ENCODE results near the gene PRRG4. TPM values are rescaled to one million over a fixed set of nuclear protein-coding genes. Genes with fewer than 3 reads are reported as not detected.
"Not testable (repeated sequence)": the region's sequence is repeated elsewhere in the genome, so short reads cannot be mapped to it uniquely, and the experiment has no call there.

PRRG4 gene
- polyA plus RNA-seq, 1 experiment, result not detected

DNA sequence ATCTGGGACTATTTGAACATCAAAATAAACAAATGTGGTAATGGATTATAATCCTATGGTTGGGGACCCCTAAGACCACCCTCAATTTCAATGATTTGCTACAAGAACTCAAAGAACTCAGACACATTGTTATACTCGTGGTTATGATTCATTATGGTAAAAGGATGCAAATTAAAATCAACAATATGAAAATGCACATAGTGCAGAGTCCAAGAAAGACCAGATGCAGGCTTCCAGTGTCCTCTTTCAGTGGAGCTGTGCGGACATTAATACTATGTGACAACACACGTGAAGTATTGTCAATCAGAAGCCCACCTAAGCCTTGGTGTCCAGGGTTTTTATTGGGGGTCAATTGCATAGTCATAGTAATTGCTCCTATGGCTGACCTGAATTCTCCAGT, 53.7 kb downstream of the PRRG4 start:
- CTCF ChIA-PET, result interaction anchor here (1.0 kb wide), 1 partner anchor 11 kb away, joined by 3 read pairs; no protein-coding TSS in a partner anchor
- POLR2A ChIA-PET, result no interaction called here
- no peak for DNase-seq (ENCODE audit: low read depth)
- H3K27me3 ChIP-seq (ENCODE audit: control insufficient read depth, insufficient read depth, low read length), result peaks cover 2% of the 10 kb centered on the region; the same call in 1 of the 2 replicates
- TF ChIP-seq, protein P1, sequence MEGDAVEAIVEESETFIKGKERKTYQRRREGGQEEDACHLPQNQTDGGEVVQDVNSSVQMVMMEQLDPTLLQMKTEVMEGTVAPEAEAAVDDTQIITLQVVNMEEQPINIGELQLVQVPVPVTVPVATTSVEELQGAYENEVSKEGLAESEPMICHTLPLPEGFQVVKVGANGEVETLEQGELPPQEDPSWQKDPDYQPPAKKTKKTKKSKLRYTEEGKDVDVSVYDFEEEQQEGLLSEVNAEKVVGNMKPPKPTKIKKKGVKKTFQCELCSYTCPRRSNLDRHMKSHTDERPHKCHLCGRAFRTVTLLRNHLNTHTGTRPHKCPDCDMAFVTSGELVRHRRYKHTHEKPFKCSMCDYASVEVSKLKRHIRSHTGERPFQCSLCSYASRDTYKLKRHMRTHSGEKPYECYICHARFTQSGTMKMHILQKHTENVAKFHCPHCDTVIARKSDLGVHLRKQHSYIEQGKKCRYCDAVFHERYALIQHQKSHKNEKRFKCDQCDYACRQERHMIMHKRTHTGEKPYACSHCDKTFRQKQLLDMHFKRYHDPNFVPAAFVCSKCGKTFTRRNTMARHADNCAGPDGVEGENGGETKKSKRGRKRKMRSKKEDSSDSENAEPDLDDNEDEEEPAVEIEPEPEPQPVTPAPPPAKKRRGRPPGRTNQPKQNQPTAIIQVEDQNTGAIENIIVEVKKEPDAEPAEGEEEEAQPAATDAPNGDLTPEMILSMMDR (IDR thresholded peaks at IDR 0.05; ENCODE audit: insufficient read depth, low read depth, low read length), result no peak
- no peaks in the 10 kb centered on the region for H3K36me3 ChIP-seq (ENCODE audit: control insufficient read depth, insufficient read depth, low read length)
- H3K4me3 ChIP-seq (ENCODE audit: low read depth, low read length), result no peak overlapping the region

DNA sequence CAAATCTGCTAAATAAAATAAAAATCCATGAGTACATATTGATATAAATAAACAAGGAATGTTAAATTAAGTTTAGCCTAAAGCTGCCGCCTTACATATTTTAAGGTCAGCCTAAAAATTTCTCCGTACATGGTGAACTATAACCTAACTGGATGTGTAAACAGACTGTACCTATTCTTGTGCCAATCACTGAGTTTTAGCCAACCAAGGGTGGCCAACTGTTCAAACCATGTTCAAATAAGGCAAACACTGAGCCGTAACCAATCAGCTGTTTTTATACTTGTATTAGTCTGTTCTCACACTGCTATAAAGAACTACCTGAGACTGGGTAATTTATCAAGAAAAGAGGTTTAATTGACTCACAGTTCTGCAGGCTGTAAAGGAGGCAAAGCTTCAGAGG, 54.3 kb downstream of the PRRG4 start:
- no peak for DNase-seq (ENCODE audit: low read depth)
- ChIA-PET POLR2A (no interaction called here), CTCF (interaction anchor here (1.5 kb wide), 1 partner anchor 75 kb away, joined by 3 read pairs; no protein-coding TSS in a partner anchor)
- TF ChIP-seq, protein P1 (IDR thresholded peaks at IDR 0.05; ENCODE audit: insufficient read depth, low read depth, low read length), result no peak
- no peak overlapping the region for H3K4me3 ChIP-seq (ENCODE audit: low read depth, low read length)
- peaks cover under 1% of the 10 kb centered on the region; the same call in 1 of the 2 replicates for H3K27me3 ChIP-seq (ENCODE audit: control insufficient read depth, insufficient read depth, low read length)
- H3K36me3 ChIP-seq (ENCODE audit: control insufficient read depth, insufficient read depth, low read length), result no peaks in the 10 kb centered on the region

DNA sequence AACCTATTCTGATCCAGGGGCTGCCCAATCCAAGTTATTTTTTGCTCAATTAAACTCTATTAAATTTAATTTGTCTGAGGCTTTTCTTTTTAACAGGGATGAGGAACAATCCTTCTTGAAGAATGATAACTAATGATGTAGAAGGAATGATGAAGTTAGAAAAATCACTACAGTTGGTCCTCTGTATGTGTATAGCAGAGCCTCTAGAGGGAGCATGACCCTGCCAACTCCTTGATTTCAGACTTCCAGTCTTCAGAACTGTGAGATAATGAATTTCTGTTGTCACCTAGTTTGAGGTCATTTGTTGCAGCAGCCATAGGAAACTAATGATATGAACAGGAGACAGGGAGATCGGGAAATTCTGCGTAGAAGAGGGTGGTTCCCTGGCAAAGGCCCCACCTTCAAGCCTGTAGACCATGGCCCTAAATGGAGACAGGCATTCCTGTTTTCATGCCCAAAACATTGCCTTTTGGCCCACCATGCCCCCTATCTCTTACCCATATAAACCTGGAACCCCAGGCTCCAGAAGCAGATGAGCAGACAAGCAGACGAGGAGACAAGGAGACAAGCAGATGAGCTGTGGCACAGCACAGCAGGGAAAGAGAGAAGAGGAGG, 55.1 kb downstream of the PRRG4 start:
- CTCF ChIA-PET, result interaction anchor here (0.7 to 1.7 kb wide), 4 partner anchors 9 to 76 kb away, joined by 3 to 5 read pairs (median 4); no protein-coding TSS in a partner anchor
- DNase-seq (ENCODE audit: low read depth), result no peak

DNA sequence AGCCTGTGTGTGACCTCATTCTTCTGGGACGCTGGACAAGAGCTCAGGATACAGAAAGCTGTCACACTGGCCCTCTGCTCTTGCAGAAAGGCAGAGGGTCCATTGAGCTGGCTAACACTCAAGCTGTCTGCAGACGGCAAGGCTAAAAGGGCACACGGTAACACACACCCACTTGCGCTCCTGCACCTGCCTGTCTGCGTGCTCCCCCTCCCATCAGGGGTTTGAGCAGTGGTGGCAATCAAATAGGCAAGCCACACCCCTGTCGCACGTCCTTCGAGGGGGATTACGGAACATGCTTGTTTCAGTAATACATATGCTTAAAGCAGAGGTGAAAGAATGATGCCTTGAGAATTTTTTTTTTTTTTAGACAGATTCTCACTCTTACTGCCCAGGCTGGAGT, 55.8 kb downstream of the PRRG4 start:
- TF ChIP-seq, protein P1 (IDR thresholded peaks at IDR 0.05; ENCODE audit: insufficient read depth, low read depth, low read length), result no peak
- H3K27me3 ChIP-seq (ENCODE audit: control insufficient read depth, insufficient read depth, low read length), result no peaks in the 10 kb centered on the region; the same call in 1 of the 2 replicates
- H3K4me3 ChIP-seq (ENCODE audit: low read depth, low read length), result no peak overlapping the region
- no peak for DNase-seq (ENCODE audit: low read depth)
- ChIA-PET CTCF (interaction anchor here (0.7 to 1.7 kb wide), 5 partner anchors 9 to 76 kb away, joined by 3 to 5 read pairs (median 4); no protein-coding TSS in a partner anchor), POLR2A (no interaction called here)
- no peaks in the 10 kb centered on the region for H3K36me3 ChIP-seq (ENCODE audit: control insufficient read depth, insufficient read depth, low read length)

More for the DNA sequence above, 55.1 kb downstream of the PRRG4 start:
- POLR2A ChIA-PET, result no interaction called here
- Histone ChIP-seq H3K4me3 (ENCODE audit: low read depth, low read length) (no peak overlapping the region), H3K36me3 (ENCODE audit: control insufficient read depth, insufficient read depth, low read length) (no peaks in the 10 kb centered on the region), H3K27me3 (ENCODE audit: control insufficient read depth, insufficient read depth, low read length) (no peaks in the 10 kb centered on the region; the same call in 1 of the 2 replicates)
- TF ChIP-seq, protein P1 (IDR thresholded peaks at IDR 0.05; ENCODE audit: insufficient read depth, low read depth, low read length), result peak; percentile 61

DNA sequence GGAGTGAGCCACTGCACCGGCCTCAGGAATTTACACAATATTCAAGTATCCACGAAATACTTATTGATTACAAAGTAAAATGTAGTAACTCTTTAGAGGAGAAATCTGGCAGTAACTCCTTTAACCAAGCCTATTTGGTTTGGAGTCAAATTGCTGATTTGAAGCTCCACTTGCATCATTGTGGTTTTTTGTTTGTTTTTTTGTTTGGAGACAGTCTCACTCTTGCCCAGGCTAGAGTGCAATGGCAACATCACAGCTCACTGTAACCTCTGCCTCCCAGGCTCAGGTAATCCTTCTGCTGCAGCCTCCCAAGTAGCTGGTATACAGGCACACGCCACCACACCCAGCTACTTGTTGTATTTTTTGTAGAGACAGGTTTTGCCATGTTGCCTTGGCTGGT, 56.5 kb downstream of the PRRG4 start:
- TF ChIP-seq, protein P1 (IDR thresholded peaks at IDR 0.05; ENCODE audit: insufficient read depth, low read depth, low read length), result no peak
- Histone ChIP-seq H3K27me3 (ENCODE audit: control insufficient read depth, insufficient read depth, low read length) (no peaks in the 10 kb centered on the region; the same call in 1 of the 2 replicates), H3K4me3 (ENCODE audit: low read depth, low read length) (no peak overlapping the region), H3K36me3 (ENCODE audit: control insufficient read depth, insufficient read depth, low read length) (no peaks in the 10 kb centered on the region)
- ChIA-PET CTCF (interaction anchor here (1.0 to 1.7 kb wide), 3 partner anchors 10 to 77 kb away, joined by 3 to 5 read pairs (median 4); no protein-coding TSS in a partner anchor), POLR2A (no interaction called here)
- no peak for DNase-seq (ENCODE audit: low read depth)

DNA sequence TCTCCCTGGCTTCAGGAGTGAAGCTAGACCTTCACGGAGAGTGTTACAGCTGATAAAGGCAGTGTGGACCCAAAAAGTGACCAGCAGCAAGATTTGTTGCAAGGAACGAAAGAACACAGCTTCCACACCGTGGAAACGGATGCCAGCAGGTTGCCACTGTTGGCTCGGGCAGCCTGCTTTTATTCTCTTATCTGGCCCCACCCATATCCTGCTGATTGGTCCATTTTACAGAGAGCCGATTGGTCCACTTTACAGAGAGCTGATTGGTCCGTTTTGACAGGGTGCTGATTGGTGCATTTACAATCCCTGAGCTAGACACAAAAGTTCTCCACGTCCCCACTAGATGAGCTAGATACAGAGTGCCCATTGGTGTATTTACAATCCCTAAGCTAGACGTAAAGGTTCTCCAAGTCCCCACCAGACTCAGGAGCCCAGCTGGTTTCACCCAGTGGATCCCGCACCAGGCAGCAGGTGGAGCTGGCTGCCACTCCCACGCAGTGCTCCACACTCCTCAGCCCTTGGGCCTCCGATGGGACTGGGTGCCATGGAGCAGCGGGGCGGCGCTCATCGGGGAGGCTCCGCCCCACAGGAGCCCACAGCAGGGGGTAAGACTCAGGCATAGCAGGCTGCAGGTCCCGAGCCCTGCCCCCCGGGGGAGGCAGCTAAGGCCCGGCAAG, 58.1 kb downstream of the PRRG4 start:
- CTCF ChIA-PET, result not testable (repeated sequence)

DNA sequence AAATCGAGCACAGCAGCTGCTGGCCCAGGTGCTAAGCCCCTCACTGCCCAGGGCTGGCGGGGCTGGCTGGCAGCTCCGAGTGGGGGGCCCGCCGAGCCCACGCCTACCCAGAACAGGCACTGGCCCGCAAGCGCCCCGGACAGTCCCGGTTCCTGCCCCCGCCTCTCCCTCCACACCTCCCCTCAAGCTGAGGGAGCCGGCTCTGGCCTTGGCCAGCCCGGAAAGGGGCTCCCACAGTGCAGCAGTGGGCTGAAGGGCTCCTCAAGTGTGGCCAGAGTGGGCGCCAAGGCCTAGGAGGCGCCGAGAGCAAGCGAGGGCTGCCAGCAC, 58.6 kb downstream of the PRRG4 start:
- POLR2A ChIA-PET; CTCF ChIA-PET; H3K36me3 ChIP-seq (ENCODE audit: control insufficient read depth, insufficient read depth, low read length); H3K4me3 ChIP-seq (ENCODE audit: low read depth, low read length); H3K27me3 ChIP-seq (ENCODE audit: control insufficient read depth, insufficient read depth, low read length); DNase-seq (ENCODE audit: low read depth): not testable (repeated sequence)

More for the DNA sequence above, 58.1 kb downstream of the PRRG4 start:
- POLR2A ChIA-PET; H3K27me3 ChIP-seq (ENCODE audit: control insufficient read depth, insufficient read depth, low read length); H3K36me3 ChIP-seq (ENCODE audit: control insufficient read depth, insufficient read depth, low read length); H3K4me3 ChIP-seq (ENCODE audit: low read depth, low read length); DNase-seq (ENCODE audit: low read depth): not testable (repeated sequence)
